Endothelial cell of umbilical vein (primary cell): ENCODE data around the gene DAP. TPM values are rescaled to one million over a fixed set of nuclear protein-coding genes. Genes with fewer than 3 reads are reported as not detected.

Experiments
- BruUV-seq: library from RNA; stranded (reverse); fragments of 400-500 nt; replicated peaks from 2 replicates; lab custom pipeline; 2021; lab: Mats Ljungman, UMichigan
- CTCF ChIA-PET: fragments of 300-600, 350-600 bp; sonication (Branson Sonifier 250); formaldehyde crosslinking; loops from one replicate; lab custom pipeline; 2021; ENCODE audit warnings: antibody characterized with exemption, inconsistent platforms; lab: Charles Lee
- POLR2A ChIA-PET: fragments of 300-600, 350-600 bp; sonication (Branson Sonifier 250); formaldehyde crosslinking; loops from one replicate; lab custom pipeline; 2021; ENCODE audit warnings: antibody characterized with exemption, inconsistent platforms; lab: Charles Lee
- DNase-seq: peaks from one replicate; pipeline ENCODE4 v3.0.0-alpha.2; 2011; ENCODE audit warnings: low read depth, low spot score
- FAIRE-seq: peaks from 2 replicates; lab custom pipeline; 2011; peaks lifted over from hg19 to GRCh38; lab: Jason Lieb, UNC
- H2AFZ ChIP-seq: 2 replicates; pipeline ENCODE4 v1.6.0; 2012; ENCODE audit warnings: low read depth, low read length, control low read depth, inconsistent platforms
- H3K27ac ChIP-seq: 2 replicates; pipeline ENCODE4 v1.5.1; 2011; ENCODE audit warnings: low read depth, mild to moderate bottlenecking, control low read depth, low read length, moderate library complexity; ENCODE audit not compliant: insufficient read depth
- H3K27me3 ChIP-seq, 2 experiments: 2 replicates each; pipeline versions ENCODE4 v1.6.0 to v1.6.1; 2011; ENCODE audit warnings: low read length in 2 of 2, mixed read lengths in 1 of 2; ENCODE audit not compliant: control insufficient read depth in 2 of 2, insufficient read depth in 2 of 2
- H3K36me3 ChIP-seq, 2 experiments: 2 replicates in 1 of 2; 3 replicates in 1 of 2; pipeline ENCODE4 v1.5.1; 2011; ENCODE audit warnings: low read length in 2 of 2, mild to moderate bottlenecking in 1 of 2, moderate library complexity in 1 of 2; ENCODE audit not compliant: control insufficient read depth in 2 of 2, insufficient read depth in 2 of 2; ENCODE audit errors: extremely low read depth in 1 of 2
- H3K4me1 ChIP-seq: 3 replicates; pipeline ENCODE4 v1.5.1; 2011; ENCODE audit warnings: mild to moderate bottlenecking, low read length; ENCODE audit not compliant: control insufficient read depth, insufficient read depth; ENCODE audit errors: extremely low read depth
- H3K4me2 ChIP-seq: 2 replicates; pipeline ENCODE4 v1.6.1; 2011; ENCODE audit warnings: low read length, control low read depth, mixed read lengths; ENCODE audit not compliant: insufficient read depth
- H3K4me3 ChIP-seq, 3 experiments: fragments of 200-600 bp in 1 of 3; sonication (generic), shearing (Covaris generic) in 1 of 3; replicated peaks in 1 of 3; 2 replicates each; pipeline ENCODE4 v1.5.1; 2011 to 2016; ENCODE audit warnings: control low read depth in 3 of 3, low read length in 3 of 3, mild to moderate bottlenecking in 2 of 3, inconsistent platforms in 1 of 3, low read depth in 1 of 3, moderate library complexity in 1 of 3; ENCODE audit not compliant: insufficient read depth in 1 of 3
- H3K79me2 ChIP-seq: 2 replicates; pipeline ENCODE4 v1.6.0; 2012; ENCODE audit warnings: low read length, inconsistent platforms; ENCODE audit not compliant: control insufficient read depth, insufficient read depth
- H3K9ac ChIP-seq: replicated peaks from 2 replicates; pipeline ENCODE3; 2011; ENCODE audit warnings: low read length, control low read depth; ENCODE audit not compliant: insufficient read depth; ENCODE audit errors: extremely low read depth
- H3K9me1 ChIP-seq: replicated peaks from 3 replicates; pipeline ENCODE4 v1.6.0; 2011; ENCODE audit warnings: mild to moderate bottlenecking, low read length; ENCODE audit not compliant: control insufficient read depth, insufficient read depth; ENCODE audit errors: extremely low read depth
- H3K9me3 ChIP-seq: replicated peaks from 2 replicates; pipeline ENCODE4 v1.5.1; 2012; ENCODE audit warnings: low read length, inconsistent platforms; ENCODE audit not compliant: control insufficient read depth, insufficient read depth
- H4K20me1 ChIP-seq: replicated peaks from 2 replicates; pipeline ENCODE3; 2011; ENCODE audit warnings: mild to moderate bottlenecking, low read length; ENCODE audit not compliant: control insufficient read depth, insufficient read depth; ENCODE audit errors: extremely low read depth
- EZH2 ChIP-seq: IDR thresholded peaks from 2 replicates; pipeline ENCODE4 v1.6.1; 2012; ENCODE audit warnings: borderline replicate concordance, low read depth, mild to moderate bottlenecking, moderate library complexity, low read length, inconsistent platforms; ENCODE audit not compliant: severe bottlenecking
- FOS ChIP-seq: IDR thresholded peaks from 2 replicates; pipeline ENCODE4 v1.6.1; 2011; ENCODE audit warnings: mild to moderate bottlenecking, low read length, moderate library complexity, borderline replicate concordance; ENCODE audit not compliant: insufficient read depth
- GATA2 ChIP-seq: IDR thresholded peaks from 2 replicates; pipeline ENCODE4 v1.7.0; 2011; ENCODE audit warnings: low read depth, mild to moderate bottlenecking, moderate library complexity, mixed read lengths, low read length; ENCODE audit not compliant: insufficient read length, insufficient read depth
- JUN ChIP-seq: IDR thresholded peaks from 2 replicates; pipeline ENCODE4 v1.6.1; 2011; ENCODE audit warnings: borderline replicate concordance, low read depth; ENCODE audit not compliant: insufficient read length, insufficient read depth
- MYC ChIP-seq: IDR thresholded peaks from one replicate; pipeline ENCODE4 v1.6.1; 2011; ENCODE audit warnings: mild to moderate bottlenecking, low read depth, low read length
- POLR2A ChIP-seq: IDR thresholded peaks from 2 replicates; pipeline ENCODE4 v1.6.1; 2012; ENCODE audit warnings: low read depth, mild to moderate bottlenecking, control low read depth, low read length
- POLR2AphosphoS5 ChIP-seq: IDR thresholded peaks from 2 replicates; pipeline ENCODE4 v1.6.1; 2012; ENCODE audit warnings: low read depth, mild to moderate bottlenecking, control low read depth, low read length, moderate library complexity; ENCODE audit not compliant: insufficient read depth
- dilution Hi-C: fragments of 300-500 bp; cut with MboI; formaldehyde crosslinking; loops from one replicate; pipeline ENCODE4 v1.15.0; 2019; ENCODE audit warnings: low sequenced_read_pairs; ENCODE audit not compliant: extremely low pct_ligation_motif_present
- intact Hi-C: fragments of 100-400 bp; cut with micrococcal nuclease; formaldehyde crosslinking; loops from one replicate; pipeline ENCODE4 v1.10.0; 2022
- polyA plus RNA-seq, 4 experiments: library from polyadenylated mRNA; depleted of rRNA in 3 of 4; stranded (reverse) in 3 of 4; unstranded in 1 of 4; fragments of >200 nt; gene quantifications; 2 replicates each; pipeline versions ENCODE4 v1.2.1 to v1.2.3, GENCODE V29; 2011 to 2012; ENCODE audit warnings: missing spikeins in 1 of 4
- total RNA-seq: library from RNA; stranded (reverse); gene quantifications from 2 replicates; pipeline ENCODE4 v1.2.3, GENCODE V29; 2021
- TF ChIP-seq, protein P1 (sequence below): IDR thresholded peaks from 2 replicates; pipeline ENCODE4 v1.6.1; 2011; ENCODE audit not compliant: insufficient read depth, insufficient read length
- TF ChIP-seq, protein P2 (sequence below), 2 donors: IDR thresholded peaks; 1 replicate in 1 of 2; 2 replicates in 1 of 2; pipeline ENCODE4 v1.5.1; 2011; ENCODE audit warnings: low read length in 2 of 2, mild to moderate bottlenecking in 2 of 2, moderate library complexity in 2 of 2, control low read depth in 1 of 2, inconsistent platforms in 1 of 2, low read depth in 1 of 2; ENCODE audit not compliant: insufficient read depth in 1 of 2; ENCODE audit errors: extremely low read depth in 1 of 2

DAP gene
- total and polyA plus RNA-seq, 2 donors (not counting 3 experiments of a cell fraction or from before 2014, with no cell fraction given) = 79.8 to 188 TPM

DNA sequence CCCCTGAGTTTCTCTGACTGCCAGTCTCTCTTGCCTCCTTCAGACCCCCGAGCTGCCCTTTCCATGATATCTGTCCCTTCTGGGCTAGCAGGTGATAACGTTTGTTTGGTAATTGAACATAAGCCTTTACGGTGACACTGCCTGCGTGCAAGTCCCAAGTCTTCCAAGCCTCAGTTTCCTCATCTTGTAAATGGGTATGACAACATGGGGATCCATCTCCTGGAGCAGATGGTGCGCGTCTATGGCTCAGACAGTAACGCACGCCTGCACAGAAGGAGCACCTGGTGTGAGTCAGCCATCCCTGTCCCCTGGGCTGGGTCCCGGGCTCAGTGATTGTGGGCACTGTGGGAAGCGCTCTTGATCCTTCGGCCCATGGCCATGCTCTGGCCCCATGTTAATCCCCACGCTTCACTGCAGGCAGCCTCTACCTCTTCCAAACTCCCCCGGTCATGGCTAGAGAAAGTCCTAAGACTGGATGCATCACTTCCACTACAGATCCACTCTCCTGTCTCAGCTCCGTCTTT, 85.8 kb downstream of the DAP start:
- intact Hi-C loops = loop anchor here (1.0 kb wide), 1 partner anchor 223 kb away; no protein-coding TSS in a partner anchor
- H2AFZ ChIP-seq = no peak overlapping the region
- H3K4me1 ChIP-seq = no peaks in the 10 kb centered on the region
- no TSS peak for BruUV-seq
- peaks cover 4 to 5% of the 10 kb centered on the region in 2 experiments for H3K27me3 ChIP-seq
- TF ChIP-seq JUN (no peak), FOS (no peak), GATA2 (no peak), MYC (no peak), EZH2 (no peak), POLR2AphosphoS5 (no peak), POLR2A (no peak)
- TF ChIP-seq, protein P1, sequence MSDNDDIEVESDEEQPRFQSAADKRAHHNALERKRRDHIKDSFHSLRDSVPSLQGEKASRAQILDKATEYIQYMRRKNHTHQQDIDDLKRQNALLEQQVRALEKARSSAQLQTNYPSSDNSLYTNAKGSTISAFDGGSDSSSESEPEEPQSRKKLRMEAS = no peak
- TF ChIP-seq, protein P2, sequence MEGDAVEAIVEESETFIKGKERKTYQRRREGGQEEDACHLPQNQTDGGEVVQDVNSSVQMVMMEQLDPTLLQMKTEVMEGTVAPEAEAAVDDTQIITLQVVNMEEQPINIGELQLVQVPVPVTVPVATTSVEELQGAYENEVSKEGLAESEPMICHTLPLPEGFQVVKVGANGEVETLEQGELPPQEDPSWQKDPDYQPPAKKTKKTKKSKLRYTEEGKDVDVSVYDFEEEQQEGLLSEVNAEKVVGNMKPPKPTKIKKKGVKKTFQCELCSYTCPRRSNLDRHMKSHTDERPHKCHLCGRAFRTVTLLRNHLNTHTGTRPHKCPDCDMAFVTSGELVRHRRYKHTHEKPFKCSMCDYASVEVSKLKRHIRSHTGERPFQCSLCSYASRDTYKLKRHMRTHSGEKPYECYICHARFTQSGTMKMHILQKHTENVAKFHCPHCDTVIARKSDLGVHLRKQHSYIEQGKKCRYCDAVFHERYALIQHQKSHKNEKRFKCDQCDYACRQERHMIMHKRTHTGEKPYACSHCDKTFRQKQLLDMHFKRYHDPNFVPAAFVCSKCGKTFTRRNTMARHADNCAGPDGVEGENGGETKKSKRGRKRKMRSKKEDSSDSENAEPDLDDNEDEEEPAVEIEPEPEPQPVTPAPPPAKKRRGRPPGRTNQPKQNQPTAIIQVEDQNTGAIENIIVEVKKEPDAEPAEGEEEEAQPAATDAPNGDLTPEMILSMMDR (IDR thresholded peaks at IDR 0.05; ENCODE audit: extremely low read depth in 1 of 2, insufficient read depth in 1 of 2, low read depth in 1 of 2, low read length in 2 of 2) = no peak
- FAIRE-seq (no peak), DNase-seq (no peak)
- ChIA-PET CTCF (interaction anchor here (0.9 to 2.2 kb wide), 5 partner anchors 18 to 224 kb away, joined by 3 to 12 read pairs (median 3); no protein-coding TSS in a partner anchor), POLR2A (no interaction called here)
- no peak overlapping the region for H3K4me2 ChIP-seq
- dilution Hi-C loops = no loop called here
- H3K79me2 ChIP-seq = no peaks in the 10 kb centered on the region
- no peaks in the 10 kb centered on the region for H3K9me3 ChIP-seq
- no peak overlapping the region for H3K4me3 ChIP-seq
- H3K27ac ChIP-seq = no peak overlapping the region
- H3K36me3 ChIP-seq = peaks cover 5 to 20% of the 10 kb centered on the region in 2 experiments
- H3K9ac ChIP-seq = no peak overlapping the region
- no peaks in the 10 kb centered on the region for H4K20me1 ChIP-seq
- H3K9me1 ChIP-seq = no peaks in the 10 kb centered on the region
